ENCODE results near the gene TTC21B. TPM values are rescaled to one million over a fixed set of nuclear protein-coding genes. Genes with fewer than 3 reads are reported as not detected.

Gene TTC21B
- total RNA-seq, 6 experiments from 2014 or later = 4.7 to 8.9 (median 7.2) TPM

- no peaks in the 10 kb centered on the region for H3K9me3 ChIP-seq
- intact Hi-C loops (cut with DNase I) = no loop called here
- no peak for DNase-seq
- ATAC-seq = no peak
- no peaks in the 10 kb centered on the region for H3K36me3 ChIP-seq
- H3K4me1 ChIP-seq = no peaks in the 10 kb centered on the region
- H3K27ac ChIP-seq = no peak overlapping the region
- WGBS (ENCODE audit: insufficient coverage, low coverage, low lambda C conversion rate, missing lambda C conversion rate) = 89% methylated on average over 1 of the region's 1 CpG
- no peak overlapping the region for H3K4me3 ChIP-seq
- TF ChIP-seq CTCF (IDR thresholded peaks at IDR 0.05) (no peak), POLR2A (IDR thresholded peaks at IDR 0.05) (no peak)
- H3K27me3 ChIP-seq = no peaks in the 10 kb centered on the region
Observed at GRCh38 chr2:165843351-165843750, 110.2 kb downstream of the TTC21B start.

GRCh38 chr2:165840333-165840958 lies 113.1 kb downstream of the TTC21B start:
- H3K4me3 ChIP-seq = no peak overlapping the region
- intact Hi-C loops (cut with DNase I) = no loop called here
- ATAC-seq = no peak
- no peak for DNase-seq
- no peak overlapping the region for H3K27ac ChIP-seq
- H3K27me3 ChIP-seq = no peaks in the 10 kb centered on the region
- no peaks in the 10 kb centered on the region for H3K4me1 ChIP-seq
- H3K36me3 ChIP-seq = no peaks in the 10 kb centered on the region
- no peak for TF ChIP-seq POLR2A (IDR thresholded peaks at IDR 0.05)
- no peak for TF ChIP-seq CTCF (IDR thresholded peaks at IDR 0.05)
- no peaks in the 10 kb centered on the region for H3K9me3 ChIP-seq

- no peak for TF ChIP-seq POLR2A (IDR thresholded peaks at IDR 0.05)
- no peak for TF ChIP-seq CTCF (IDR thresholded peaks at IDR 0.05)
- ATAC-seq = no peak
- intact Hi-C loops (cut with DNase I) = no loop called here
- no peak overlapping the region for H3K4me3 ChIP-seq
- no peaks in the 10 kb centered on the region for H3K9me3 ChIP-seq
- H3K36me3 ChIP-seq = no peaks in the 10 kb centered on the region
- DNase-seq = no peak
- 92% methylated on average over 2 of the region's 2 CpGs for WGBS (ENCODE audit: insufficient coverage, low coverage, low lambda C conversion rate, missing lambda C conversion rate)
- no peaks in the 10 kb centered on the region for H3K27me3 ChIP-seq
- H3K27ac ChIP-seq = no peak overlapping the region
- H3K4me1 ChIP-seq = no peaks in the 10 kb centered on the region
Observed at GRCh38 chr2:165839610-165840009, 114.0 kb downstream of the TTC21B start.

- intact Hi-C loops (cut with DNase I) = no loop called here
- no peak for TF ChIP-seq POLR2A (IDR thresholded peaks at IDR 0.05)
- TF ChIP-seq CTCF (IDR thresholded peaks at IDR 0.05) = no peak
- no peaks in the 10 kb centered on the region for H3K9me3 ChIP-seq
- H3K27ac ChIP-seq = no peak overlapping the region
- ATAC-seq (no peak), DNase-seq (no peak)
- H3K4me3 ChIP-seq = no peak overlapping the region
- 79% methylated on average over 2 of the region's 3 CpGs for WGBS (ENCODE audit: insufficient coverage, low coverage, low lambda C conversion rate, missing lambda C conversion rate)
- no peaks in the 10 kb centered on the region for H3K36me3 ChIP-seq
- H3K27me3 ChIP-seq = no peaks in the 10 kb centered on the region
- no peaks in the 10 kb centered on the region for H3K4me1 ChIP-seq
Observed at GRCh38 chr2:165837122-165837521, 116.5 kb downstream of the TTC21B start.

GRCh38 chr2:165835363-165835762 lies 118.2 kb downstream of the TTC21B start:
- intact Hi-C loops (cut with DNase I) = no loop called here
- H3K4me3 ChIP-seq = no peak overlapping the region
- H3K27ac ChIP-seq = no peak overlapping the region
- DNase-seq = no peak
- 73% methylated on average over 2 of the region's 2 CpGs for WGBS (ENCODE audit: insufficient coverage, low coverage, low lambda C conversion rate, missing lambda C conversion rate)
- H3K27me3 ChIP-seq = no peaks in the 10 kb centered on the region
- no peaks in the 10 kb centered on the region for H3K9me3 ChIP-seq
- no peak for TF ChIP-seq CTCF (IDR thresholded peaks at IDR 0.05)
- no peak for TF ChIP-seq POLR2A (IDR thresholded peaks at IDR 0.05)
- ATAC-seq = no peak
- H3K4me1 ChIP-seq = no peaks in the 10 kb centered on the region
- no peaks in the 10 kb centered on the region for H3K36me3 ChIP-seq
